Panc1 (cell line): ENCODE data around the gene C5orf63. TPM values are rescaled to one million over a fixed set of nuclear protein-coding genes. Genes with fewer than 3 reads are reported as not detected.

Experiments
- ATAC-seq: fragments of 200-7000 bp; cut with Tn5 transposase; 2 replicates; pipeline ENCODE4 v1.9.1; 2020; ENCODE audit warnings: mild to moderate bottlenecking, moderate library complexity
- BruUV-seq: library from RNA; stranded (reverse); fragments of 400-500 nt; replicated peaks from 2 replicates; lab custom pipeline; 2021; lab: Mats Ljungman, UMichigan
- CTCF ChIA-PET: fragments of 300-600 bp; sonication (Branson Sonifier 250); formaldehyde crosslinking; loops from one replicate; lab custom pipeline; 2022; ENCODE audit warnings: antibody characterized with exemption; lab: Charles Lee
- POLR2A ChIA-PET: fragments of 300-600 bp; sonication (Branson Sonifier 250); formaldehyde crosslinking; loops from one replicate; lab custom pipeline; 2022; ENCODE audit warnings: antibody characterized with exemption; lab: Charles Lee
- DNase-seq: peaks from one replicate; pipeline ENCODE4 v3.0.0-alpha.2; 2010; ENCODE audit warnings: low read depth, low spot score
- H3K27ac ChIP-seq: 2 replicates; pipeline ENCODE4 v1.5.1; 2011; ENCODE audit warnings: mild to moderate bottlenecking, low read length, inconsistent platforms
- H3K27me3 ChIP-seq: fragments of 200-500 bp; sonication (Bioruptor generic); 2 replicates; pipeline ENCODE4 v1.6.0; 2014; ENCODE audit warnings: low read length, inconsistent platforms; ENCODE audit not compliant: control insufficient read depth, insufficient read depth
- H3K36me3 ChIP-seq: fragments of 200-500 bp; sonication (Bioruptor generic); 2 replicates; pipeline ENCODE4 v1.5.1; 2014; ENCODE audit warnings: inconsistent platforms, mild to moderate bottlenecking, low read length, moderate library complexity; ENCODE audit not compliant: control insufficient read depth, insufficient read depth
- H3K4me1 ChIP-seq: 2 replicates; pipeline ENCODE4 v1.5.1; 2011; ENCODE audit warnings: inconsistent platforms, mild to moderate bottlenecking, low read length, moderate library complexity; ENCODE audit not compliant: control insufficient read depth, insufficient read depth
- H3K4me3 ChIP-seq, 2 experiments: 2 replicates each; pipeline ENCODE4 v1.5.1; 2011 to 2012; ENCODE audit warnings: low read depth in 2 of 2, low read length in 2 of 2, mild to moderate bottlenecking in 2 of 2, inconsistent platforms in 1 of 2, moderate library complexity in 1 of 2
- H3K9me3 ChIP-seq: fragments of 200-500 bp; sonication (Bioruptor generic); 2 replicates; pipeline ENCODE4 v1.5.1; 2014; ENCODE audit warnings: low read depth, mild to moderate bottlenecking, inconsistent platforms, low read length, moderate library complexity; ENCODE audit not compliant: control insufficient read depth, insufficient read depth
- POLR2AphosphoS5 ChIP-seq: IDR thresholded peaks from 2 replicates; pipeline ENCODE4 v1.6.1; 2012; ENCODE audit warnings: mild to moderate bottlenecking, low read depth, low read length, moderate library complexity
- SIN3A ChIP-seq: IDR thresholded peaks from 2 replicates; pipeline ENCODE4 v1.6.1; 2012; ENCODE audit warnings: low read depth, mild to moderate bottlenecking, low read length, moderate library complexity, borderline replicate concordance; ENCODE audit not compliant: insufficient read depth
- TCF7L2 ChIP-seq: IDR thresholded peaks from 2 replicates; pipeline ENCODE4 v1.6.1; 2011; ENCODE audit warnings: mild to moderate bottlenecking, low read depth, low read length, inconsistent platforms
- in situ Hi-C: cut with HindIII; loops from 2 replicates; pipeline ENCODE4 v1.10.0; 2016; ENCODE audit warnings: low sequenced_read_pairs, low pct_unique_long_range_greater_than_20kb
- intact Hi-C: fragments of 100-400 bp; cut with micrococcal nuclease; formaldehyde crosslinking; loops from one replicate; pipeline ENCODE4 v1.10.0; 2022; ENCODE audit not compliant: unreplicated experiment
- total RNA-seq: library from RNA; stranded (reverse); gene quantifications from one replicate; pipeline ENCODE4 v1.2.1, GENCODE V29; 2021; ENCODE audit not compliant: unreplicated experiment
- TF ChIP-seq, protein P1 (sequence below): fragments of 450-650 bp; IDR thresholded peaks from 2 replicates; pipeline ENCODE4 v1.5.1; 2017; ENCODE audit warnings: mild to moderate bottlenecking
- TF ChIP-seq, protein P2 (sequence below), 2 experiments: IDR thresholded peaks; 2 replicates each; pipeline ENCODE4 v1.6.1; 2011 to 2012; ENCODE audit warnings: low read depth in 2 of 2, control low read depth in 1 of 2, low read length in 1 of 2, mild to moderate bottlenecking in 1 of 2, moderate library complexity in 1 of 2; ENCODE audit not compliant: insufficient read depth in 1 of 2

The C5orf63 gene
- total RNA-seq, 1 experiment from 2014 or later, result 9.8 TPM

DNA sequence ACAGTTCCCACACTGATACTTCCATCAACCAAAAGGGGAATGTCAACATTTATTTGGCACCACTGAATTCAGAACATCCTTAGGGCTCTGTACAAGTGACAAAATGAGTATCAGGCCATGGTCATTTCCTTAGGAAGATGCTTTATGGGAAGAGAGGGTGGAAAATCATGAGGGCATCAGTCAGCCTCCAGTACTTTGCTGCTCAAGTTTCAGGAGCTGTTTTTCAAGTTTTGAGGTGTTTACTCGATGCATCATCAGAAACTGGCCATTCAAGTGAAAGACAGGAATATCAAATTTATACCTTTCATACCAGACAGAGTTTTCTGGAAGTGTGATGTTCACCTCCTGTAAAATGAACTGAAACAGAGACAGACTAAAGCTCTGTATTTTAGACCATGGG is 21.7 kb downstream of the C5orf63 start:
- no peaks in the 10 kb centered on the region for H3K9me3 ChIP-seq
- BruUV-seq, result no TSS peak
- TF ChIP-seq, protein P1, sequence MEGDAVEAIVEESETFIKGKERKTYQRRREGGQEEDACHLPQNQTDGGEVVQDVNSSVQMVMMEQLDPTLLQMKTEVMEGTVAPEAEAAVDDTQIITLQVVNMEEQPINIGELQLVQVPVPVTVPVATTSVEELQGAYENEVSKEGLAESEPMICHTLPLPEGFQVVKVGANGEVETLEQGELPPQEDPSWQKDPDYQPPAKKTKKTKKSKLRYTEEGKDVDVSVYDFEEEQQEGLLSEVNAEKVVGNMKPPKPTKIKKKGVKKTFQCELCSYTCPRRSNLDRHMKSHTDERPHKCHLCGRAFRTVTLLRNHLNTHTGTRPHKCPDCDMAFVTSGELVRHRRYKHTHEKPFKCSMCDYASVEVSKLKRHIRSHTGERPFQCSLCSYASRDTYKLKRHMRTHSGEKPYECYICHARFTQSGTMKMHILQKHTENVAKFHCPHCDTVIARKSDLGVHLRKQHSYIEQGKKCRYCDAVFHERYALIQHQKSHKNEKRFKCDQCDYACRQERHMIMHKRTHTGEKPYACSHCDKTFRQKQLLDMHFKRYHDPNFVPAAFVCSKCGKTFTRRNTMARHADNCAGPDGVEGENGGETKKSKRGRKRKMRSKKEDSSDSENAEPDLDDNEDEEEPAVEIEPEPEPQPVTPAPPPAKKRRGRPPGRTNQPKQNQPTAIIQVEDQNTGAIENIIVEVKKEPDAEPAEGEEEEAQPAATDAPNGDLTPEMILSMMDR, result no peak
- no peak for TF ChIP-seq POLR2AphosphoS5
- TF ChIP-seq, protein P2, sequence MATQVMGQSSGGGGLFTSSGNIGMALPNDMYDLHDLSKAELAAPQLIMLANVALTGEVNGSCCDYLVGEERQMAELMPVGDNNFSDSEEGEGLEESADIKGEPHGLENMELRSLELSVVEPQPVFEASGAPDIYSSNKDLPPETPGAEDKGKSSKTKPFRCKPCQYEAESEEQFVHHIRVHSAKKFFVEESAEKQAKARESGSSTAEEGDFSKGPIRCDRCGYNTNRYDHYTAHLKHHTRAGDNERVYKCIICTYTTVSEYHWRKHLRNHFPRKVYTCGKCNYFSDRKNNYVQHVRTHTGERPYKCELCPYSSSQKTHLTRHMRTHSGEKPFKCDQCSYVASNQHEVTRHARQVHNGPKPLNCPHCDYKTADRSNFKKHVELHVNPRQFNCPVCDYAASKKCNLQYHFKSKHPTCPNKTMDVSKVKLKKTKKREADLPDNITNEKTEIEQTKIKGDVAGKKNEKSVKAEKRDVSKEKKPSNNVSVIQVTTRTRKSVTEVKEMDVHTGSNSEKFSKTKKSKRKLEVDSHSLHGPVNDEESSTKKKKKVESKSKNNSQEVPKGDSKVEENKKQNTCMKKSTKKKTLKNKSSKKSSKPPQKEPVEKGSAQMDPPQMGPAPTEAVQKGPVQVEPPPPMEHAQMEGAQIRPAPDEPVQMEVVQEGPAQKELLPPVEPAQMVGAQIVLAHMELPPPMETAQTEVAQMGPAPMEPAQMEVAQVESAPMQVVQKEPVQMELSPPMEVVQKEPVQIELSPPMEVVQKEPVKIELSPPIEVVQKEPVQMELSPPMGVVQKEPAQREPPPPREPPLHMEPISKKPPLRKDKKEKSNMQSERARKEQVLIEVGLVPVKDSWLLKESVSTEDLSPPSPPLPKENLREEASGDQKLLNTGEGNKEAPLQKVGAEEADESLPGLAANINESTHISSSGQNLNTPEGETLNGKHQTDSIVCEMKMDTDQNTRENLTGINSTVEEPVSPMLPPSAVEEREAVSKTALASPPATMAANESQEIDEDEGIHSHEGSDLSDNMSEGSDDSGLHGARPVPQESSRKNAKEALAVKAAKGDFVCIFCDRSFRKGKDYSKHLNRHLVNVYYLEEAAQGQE (IDR thresholded peaks at IDR 0.05; ENCODE audit: insufficient read depth in 1 of 2, low read depth in 2 of 2, low read length in 1 of 2), result no peak
- TF ChIP-seq SIN3A, result no peak
- TF ChIP-seq TCF7L2, result no peak
- no peak for ATAC-seq
- in situ Hi-C loops (no loop called here), intact Hi-C loops (no loop called here)
- no peak for DNase-seq
- CTCF ChIA-PET, result no interaction called here
- no peaks in the 10 kb centered on the region for H3K27me3 ChIP-seq
- H3K27ac ChIP-seq, result no peak overlapping the region
- no peaks in the 10 kb centered on the region; the same call in 1 of the 2 replicates for H3K36me3 ChIP-seq
- H3K4me1 ChIP-seq, result no peaks in the 10 kb centered on the region
- no peak overlapping the region for H3K4me3 ChIP-seq
- POLR2A ChIA-PET, result no interaction called here

- BruUV-seq, result no TSS peak
- POLR2A ChIA-PET, result no interaction called here
These were observed 26.8 kb downstream of the C5orf63 start for GRCh38 chr5:127046343-127047072.

More at GRCh38 chr5:127046343-127047072, 26.8 kb downstream of the C5orf63 start:
- TF ChIP-seq POLR2AphosphoS5 (no peak), TCF7L2 (no peak), SIN3A (no peak)
- TF ChIP-seq, protein P1, result no peak
- TF ChIP-seq, protein P2 (IDR thresholded peaks at IDR 0.05; ENCODE audit: insufficient read depth in 1 of 2, low read depth in 2 of 2, low read length in 1 of 2), result no peak
- no peak for DNase-seq
- H3K27me3 ChIP-seq, result no peaks in the 10 kb centered on the region
- ATAC-seq, result no peak
- intact Hi-C loops (no loop called here), in situ Hi-C loops (no loop called here)
- no peak overlapping the region for H3K27ac ChIP-seq
- H3K4me1 ChIP-seq, result no peaks in the 10 kb centered on the region
- CTCF ChIA-PET, result no interaction called here
- H3K36me3 ChIP-seq, result no peaks in the 10 kb centered on the region; the same call in 1 of the 2 replicates
- no peaks in the 10 kb centered on the region for H3K9me3 ChIP-seq
- H3K4me3 ChIP-seq, result no peak overlapping the region
